ENCODE data around the gene PCSK5.
"Not testable (repeated sequence)": the region's sequence is repeated elsewhere in the genome, so short reads cannot be mapped to it uniquely, and the experiment has no call there.

Gene PCSK5

DNA sequence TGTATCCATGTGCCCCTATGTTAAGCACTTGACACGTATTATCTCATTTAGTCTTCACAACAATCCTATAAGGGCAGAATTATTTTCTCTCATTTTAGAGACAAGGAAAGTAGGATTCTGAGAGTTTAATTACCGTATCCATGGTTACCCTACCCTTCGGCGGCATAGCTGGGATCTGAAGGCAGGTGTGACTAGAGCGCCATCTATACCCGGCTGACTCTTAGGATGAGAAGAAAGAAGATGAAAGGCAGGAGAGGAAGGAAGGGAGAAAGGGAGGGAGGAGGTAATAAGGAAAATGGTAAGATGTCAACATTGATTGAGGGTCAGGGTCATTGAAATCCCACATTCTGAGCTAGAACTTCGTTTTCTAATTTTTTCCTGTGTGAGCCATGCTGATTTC, 416.6 kb downstream of the PCSK5 start:
- intact Hi-C loops (cut with DNase I) = not testable (repeated sequence)
- DNase-seq = peak in 12 of 42 donors; percentile 11 to 50 (median 18)

DNA sequence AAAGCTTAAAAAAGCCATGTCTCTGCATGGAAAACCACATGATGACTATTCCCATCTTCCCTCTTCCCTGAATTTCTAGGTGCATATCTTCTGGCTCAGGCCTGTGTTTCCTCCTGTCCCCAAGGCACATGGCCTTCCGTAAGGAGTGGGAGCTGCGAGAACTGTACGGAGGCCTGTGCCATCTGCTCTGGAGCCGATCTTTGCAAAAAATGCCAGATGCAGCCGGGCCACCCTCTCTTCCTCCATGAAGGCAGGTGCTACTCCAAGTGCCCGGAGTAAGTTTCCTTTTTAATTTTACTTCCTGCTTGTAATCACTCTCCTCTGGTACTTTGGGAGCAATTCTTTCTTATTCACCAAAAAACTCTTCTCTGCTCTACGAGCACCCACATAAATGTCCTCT, 420.1 kb downstream of the PCSK5 start:
- DNase-seq = no peak
- intact Hi-C loops (cut with DNase I) = no loop called here

DNA sequence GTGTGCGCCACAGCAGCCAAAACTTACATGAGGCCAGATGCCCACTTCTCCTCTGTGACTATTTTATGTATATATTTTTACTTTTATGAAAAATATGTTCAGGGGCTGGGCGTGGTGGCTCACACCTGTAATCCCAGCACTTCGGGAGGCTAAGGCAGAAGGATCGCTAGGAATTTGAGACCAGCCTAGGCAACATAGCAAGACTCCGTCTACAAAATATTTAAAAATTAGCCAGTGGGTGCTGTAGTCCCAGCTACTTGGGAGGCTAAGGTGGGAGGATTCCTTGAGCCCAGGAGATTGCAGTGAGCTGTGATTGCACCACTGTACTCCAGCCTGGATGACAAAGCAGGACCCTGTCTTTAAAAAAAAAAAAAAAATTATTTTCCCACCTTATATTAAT, 420.5 kb downstream of the PCSK5 start:
- intact Hi-C loops (cut with DNase I) = no loop called here
- no peak for DNase-seq

DNA sequence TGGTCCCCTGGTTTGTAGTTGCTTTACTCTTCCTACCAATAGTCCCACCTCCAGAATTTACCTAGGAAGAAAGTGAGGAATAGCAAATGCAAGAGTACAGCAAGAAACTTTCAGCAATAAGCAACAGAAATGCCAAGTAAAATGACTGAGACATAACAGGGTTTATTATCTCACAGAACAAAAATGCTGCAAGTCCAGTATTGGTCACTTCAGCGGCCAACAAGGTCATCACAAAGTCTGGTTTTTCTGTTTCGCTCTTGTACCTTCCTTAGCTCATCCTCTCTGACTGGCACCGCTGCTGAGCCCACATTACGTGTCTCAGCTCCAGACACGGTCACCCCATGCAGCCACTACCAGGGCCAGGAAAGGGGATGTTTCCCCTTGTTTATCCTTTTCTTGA, 421.1 kb downstream of the PCSK5 start:
- DNase-seq = no peak
- intact Hi-C loops (cut with DNase I) = no loop called here

DNA sequence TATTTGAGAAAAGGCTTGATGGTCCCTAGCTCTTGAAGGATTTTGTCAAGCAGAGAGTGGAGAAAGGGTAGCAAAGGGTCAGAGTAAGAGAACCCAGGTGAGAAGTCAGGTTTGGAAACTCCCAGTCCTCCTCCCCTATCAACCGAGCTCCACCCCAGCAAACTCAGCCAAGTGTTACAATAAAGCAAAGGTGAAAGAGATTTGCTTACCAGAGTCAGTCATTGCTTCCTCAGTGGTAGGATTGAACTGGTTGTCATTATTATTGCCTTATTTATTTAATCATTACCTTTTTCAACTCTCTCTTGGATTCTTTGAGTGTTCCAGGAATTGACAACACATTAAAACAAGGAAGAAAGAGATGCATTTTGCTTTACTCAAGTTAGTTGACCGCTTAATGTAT, 423.3 kb downstream of the PCSK5 start:
- intact Hi-C loops (cut with DNase I) = no loop called here
- DNase-seq = no peak

DNA sequence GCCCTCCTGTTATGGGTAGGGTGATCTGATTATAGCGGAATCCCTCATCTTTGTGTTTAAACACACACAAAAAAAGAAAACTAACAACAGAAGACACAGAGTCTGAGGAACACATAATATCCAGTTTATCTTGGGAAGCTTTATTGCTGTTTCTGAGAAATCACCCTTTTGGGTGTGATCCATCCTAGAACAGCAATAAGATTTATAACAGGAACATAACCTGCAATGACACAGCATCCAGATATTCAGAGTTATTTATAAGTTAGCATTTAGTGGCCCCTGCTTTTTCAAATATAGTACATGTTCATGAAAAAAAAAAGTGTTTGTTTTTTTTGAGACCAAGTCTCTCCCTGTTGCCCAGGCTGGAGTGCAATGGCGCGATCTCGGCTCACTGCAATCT, 423.8 kb downstream of the PCSK5 start:
- DNase-seq = no peak
- intact Hi-C loops (cut with DNase I) = no loop called here

DNA sequence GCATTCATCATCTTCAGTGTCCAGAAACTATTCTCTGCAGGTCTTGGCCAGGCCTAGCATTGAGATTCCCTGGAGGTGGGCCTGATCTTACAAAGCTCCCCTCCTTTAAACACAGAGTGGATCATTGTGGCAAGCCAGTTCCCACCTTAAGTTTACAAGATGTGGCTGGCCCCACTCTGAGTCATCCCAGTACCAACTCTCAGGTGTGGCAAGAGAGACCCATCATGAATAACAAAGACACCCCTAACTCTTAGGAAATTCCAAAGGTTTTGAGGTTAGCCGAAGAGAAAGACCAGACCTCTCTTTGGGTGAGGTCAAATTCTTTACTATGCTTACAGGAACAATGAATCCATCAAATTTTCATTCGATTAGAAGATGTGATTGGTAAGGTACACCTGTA, 425.6 kb downstream of the PCSK5 start:
- DNase-seq = no peak
- intact Hi-C loops (cut with DNase I) = no loop called here

DNA sequence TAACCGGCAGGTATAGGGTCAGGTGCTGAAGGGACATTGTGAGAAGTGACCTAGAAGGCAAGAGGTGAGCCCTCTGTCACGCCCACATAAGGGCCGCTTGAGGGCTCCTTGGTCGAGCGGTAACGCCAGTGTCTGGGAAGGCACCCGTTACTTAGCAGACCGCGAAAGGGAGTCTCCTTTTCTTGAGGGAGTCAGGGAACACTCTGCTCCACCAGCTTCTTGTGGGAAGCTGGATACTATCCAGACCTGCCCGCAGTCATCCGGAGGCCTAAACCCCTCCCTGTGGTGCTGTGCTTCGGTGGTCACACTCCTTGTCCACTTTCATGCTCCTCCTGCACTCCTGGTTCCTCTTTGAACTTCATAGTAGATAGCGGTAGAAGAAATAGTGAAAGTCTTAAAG, 429.0 kb downstream of the PCSK5 start:
- DNase-seq; intact Hi-C loops (cut with DNase I): not testable (repeated sequence)

DNA sequence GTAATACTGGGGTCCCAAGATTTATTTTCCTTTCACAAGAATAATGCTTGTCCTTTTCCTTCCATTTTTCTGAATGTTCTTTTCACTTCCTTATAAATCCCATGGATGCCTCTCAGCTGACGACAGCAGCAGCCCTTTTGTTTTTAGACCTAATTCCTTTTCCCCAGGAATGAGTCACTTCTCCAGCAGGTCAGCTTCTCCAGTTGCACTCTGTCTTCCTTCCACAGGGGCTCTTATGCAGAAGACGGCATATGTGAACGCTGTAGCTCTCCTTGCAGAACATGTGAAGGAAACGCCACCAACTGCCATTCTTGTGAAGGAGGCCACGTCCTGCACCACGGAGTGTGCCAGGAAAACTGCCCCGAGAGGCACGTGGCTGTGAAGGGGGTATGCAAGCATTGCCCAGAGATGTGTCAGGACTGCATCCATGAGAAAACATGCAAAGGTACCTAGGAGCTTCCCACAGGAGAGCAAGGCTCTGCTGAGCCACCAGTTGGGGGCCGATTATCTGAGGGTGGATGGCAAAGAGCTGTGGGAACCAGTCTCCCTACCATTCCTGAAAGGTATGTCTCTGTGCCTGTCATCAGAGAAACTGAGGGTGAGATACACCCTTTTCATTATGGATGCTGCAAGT, 430.8 kb downstream of the PCSK5 start:
- intact Hi-C loops (cut with DNase I) = no loop called here
- no peak for DNase-seq

DNA sequence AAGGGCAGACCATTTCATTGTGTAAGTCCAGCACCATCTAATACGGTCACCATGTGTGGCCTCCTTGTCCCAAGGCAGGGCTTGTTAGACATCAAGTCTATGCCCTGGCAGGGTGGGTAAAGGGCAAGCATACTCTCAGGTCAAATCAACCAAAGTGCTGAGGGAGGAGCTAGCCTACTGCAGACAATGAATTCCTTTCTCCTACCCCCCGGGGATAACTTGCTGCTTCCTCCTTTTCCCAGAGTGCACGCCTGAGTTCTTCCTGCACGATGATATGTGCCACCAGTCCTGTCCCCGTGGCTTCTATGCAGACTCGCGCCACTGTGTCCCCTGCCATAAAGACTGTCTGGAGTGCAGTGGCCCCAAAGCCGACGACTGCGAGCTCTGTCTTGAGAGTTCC, 432.3 kb downstream of the PCSK5 start:
- DNase-seq = no peak
- intact Hi-C loops (cut with DNase I) = no loop called here

DNA sequence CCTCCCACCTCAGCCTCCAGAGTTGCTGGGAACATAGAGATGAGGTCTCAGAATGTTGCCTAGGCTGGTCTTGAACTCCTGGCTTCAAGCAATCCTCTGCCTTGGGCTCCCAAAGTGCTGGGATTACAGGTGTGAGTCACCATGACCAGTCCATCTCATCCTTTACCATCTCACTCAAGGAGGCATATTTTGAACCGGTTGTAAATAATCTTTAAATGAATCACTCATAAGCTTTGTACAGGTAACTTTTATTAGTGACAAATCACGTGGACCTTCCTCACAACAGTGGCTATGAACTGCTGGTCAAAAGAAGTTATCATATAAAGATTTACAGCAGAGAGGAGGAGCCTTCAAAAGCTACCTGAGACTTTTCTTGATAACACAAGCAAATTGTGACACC, 433.0 kb downstream of the PCSK5 start:
- no peak for DNase-seq
- intact Hi-C loops (cut with DNase I) = no loop called here

DNA sequence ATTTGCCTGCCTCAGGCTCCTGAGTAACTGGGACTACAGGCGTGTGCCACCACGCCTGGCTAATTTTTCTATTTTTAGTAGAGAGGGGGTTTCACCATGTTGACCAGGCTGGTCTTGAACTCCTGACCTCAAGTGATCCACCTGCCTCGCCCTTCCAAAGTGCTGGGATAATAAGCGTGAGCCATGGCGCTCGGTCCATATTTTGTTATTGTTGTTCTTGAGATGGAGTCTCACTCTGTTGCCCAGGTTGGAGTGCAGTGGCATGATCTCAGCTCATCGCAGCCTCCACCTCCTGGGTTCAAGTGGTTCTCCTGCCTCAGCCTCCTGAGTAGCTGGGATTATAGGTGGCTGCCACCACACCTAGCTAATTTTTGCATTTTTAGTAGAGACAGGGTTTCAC, 433.6 kb downstream of the PCSK5 start:
- intact Hi-C loops (cut with DNase I); DNase-seq: not testable (repeated sequence)

DNA sequence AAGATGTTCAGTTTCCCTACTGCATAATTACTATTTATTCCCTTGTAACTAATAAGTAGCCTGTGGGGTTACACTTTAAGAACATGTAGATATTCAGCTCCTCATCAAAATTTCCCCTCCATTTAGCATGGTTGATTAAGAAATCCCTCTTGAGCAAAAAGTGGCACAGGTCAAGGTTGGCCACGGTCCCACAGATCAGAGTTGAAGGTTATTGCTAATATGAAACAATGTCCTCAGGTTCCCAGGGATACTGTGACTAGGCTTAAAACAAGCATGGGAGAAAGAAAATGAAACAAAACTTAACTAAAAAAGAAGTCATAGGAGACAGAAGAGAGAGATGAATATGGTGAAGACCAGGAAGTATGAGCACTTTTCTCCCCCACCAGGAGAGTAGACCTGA, 439.6 kb downstream of the PCSK5 start:
- DNase-seq = no peak
- intact Hi-C loops (cut with DNase I) = loop anchor here (10.0 kb wide), 1 partner anchor 975 kb away; no protein-coding TSS in a partner anchor

DNA sequence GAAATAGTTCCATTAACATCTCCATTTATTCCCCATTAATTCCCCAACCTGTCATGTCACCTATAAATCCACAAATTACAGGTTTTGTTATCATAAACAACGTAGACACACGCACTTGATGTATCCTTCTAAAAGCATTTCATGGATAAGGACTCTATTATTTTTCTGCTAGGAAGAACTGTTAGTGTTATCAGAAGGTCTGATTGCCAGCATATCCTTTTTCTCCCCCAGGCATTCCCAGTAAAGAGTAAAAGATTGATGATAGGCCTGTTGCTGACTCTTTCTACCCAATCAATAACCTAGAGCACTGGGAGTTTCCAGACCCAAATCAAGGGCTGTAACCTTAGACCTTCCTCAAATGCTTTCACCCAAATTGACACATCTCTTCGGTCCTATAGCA, 442.9 kb downstream of the PCSK5 start:
- no peak for DNase-seq
- intact Hi-C loops (cut with DNase I) = loop anchor here (10.0 kb wide), 1 partner anchor 979 kb away; no protein-coding TSS in a partner anchor

DNA sequence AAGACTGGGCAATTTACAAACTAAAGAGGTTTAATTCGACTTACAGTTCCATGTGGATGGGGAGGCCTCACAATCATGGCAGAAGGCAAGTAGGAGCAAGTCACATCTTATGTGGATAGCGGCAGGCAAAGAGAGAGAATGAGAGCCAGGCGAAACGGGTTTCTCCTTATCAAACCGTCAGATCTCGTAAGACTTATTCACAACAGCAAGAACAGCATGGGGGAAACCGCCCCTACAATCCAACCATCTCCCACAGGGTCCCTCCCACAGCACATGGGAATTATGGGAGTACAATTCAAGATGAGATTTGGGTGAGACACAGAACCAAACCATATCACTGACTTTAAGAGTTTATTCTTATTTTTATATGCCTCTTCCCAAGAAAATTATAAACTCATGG, 443.5 kb downstream of the PCSK5 start:
- no peak for DNase-seq
- intact Hi-C loops (cut with DNase I) = loop anchor here (10.0 kb wide), 1 partner anchor 979 kb away; no protein-coding TSS in a partner anchor

DNA sequence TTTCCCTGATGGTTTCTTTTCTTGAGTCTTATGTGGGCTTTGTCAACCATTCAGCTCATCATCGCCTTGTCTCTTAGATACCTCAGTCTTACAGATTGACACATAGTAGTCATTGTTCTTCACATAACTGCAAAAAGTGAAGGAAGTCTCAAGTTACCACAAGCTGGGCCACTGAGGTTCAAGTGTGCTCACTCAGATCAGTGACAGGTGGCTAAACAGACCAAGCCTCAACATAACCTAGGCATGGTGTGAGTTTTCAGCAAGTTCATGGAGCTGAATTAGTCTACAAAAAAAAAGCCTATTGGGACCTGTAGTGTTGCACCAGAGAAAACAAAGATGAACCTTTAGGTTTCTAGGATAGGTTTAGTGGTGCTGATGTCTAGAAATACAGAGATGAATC, 445.6 kb downstream of the PCSK5 start:
- intact Hi-C loops (cut with DNase I) = loop anchor here (10.0 kb wide), 1 partner anchor 981 kb away; no protein-coding TSS in a partner anchor
- DNase-seq = no peak

DNA sequence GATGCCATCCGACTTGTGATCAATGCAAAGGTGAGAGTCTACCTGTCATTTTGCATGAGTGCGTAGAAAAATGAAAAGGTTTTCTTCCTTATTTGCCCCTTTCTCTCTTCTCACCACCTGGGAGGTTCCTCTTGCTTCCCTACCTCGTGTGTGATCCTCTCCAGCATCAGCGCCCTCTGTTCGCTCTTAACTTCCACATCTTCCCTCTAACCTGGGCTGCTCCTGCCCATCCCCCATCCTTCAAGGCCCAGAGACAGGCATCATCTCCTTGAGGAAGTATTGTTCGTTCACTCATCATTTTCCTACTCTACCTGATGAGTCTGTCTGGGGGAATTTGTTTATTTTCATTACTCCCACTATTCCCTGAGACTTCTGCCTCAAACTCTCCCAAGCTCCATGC, 447.9 kb downstream of the PCSK5 start:
- DNase-seq = no peak
- intact Hi-C loops (cut with DNase I) = loop anchor here (10.0 kb wide), 1 partner anchor 984 kb away; no protein-coding TSS in a partner anchor

DNA sequence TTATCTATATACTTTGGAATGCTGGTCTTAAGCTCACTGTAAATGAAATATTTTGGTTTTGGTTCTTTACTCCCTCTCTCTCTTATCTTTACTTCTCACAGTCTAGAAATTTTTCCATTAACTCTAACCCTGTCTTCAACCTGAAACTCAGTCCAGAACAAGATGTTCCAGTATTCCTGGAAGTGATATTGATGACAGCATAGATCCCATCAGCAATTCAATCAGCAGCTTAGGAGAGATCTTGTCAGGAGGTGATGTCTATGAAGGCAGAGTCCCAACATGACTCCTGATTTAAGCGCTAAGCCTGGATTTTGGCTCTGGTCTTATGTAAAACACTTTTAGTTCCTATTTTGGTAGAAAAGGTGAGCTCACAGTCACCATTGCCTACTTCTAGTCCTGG, 451.1 kb downstream of the PCSK5 start:
- DNase-seq = peak in 2 of 42 donors; percentile 9 to 15
- intact Hi-C loops (cut with DNase I) = no loop called here

DNA sequence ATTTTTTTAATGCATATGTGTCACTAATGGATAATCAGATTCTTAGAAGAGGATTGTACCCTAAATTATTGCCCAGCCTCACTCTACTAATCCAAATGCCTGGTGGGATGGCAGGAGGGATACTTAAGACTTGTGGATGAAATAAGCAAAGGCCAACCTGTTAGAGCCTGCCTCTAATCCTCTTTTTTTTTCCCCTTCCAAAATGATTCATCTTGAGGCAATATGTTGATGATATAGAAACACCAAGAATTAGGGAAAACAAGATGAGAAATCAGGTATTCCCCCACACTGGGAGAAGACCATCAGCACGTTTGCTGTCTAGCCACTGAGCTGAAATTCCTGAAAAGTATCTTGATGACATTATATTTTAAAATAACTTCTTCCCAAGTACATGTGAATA, 451.7 kb downstream of the PCSK5 start:
- intact Hi-C loops (cut with DNase I) = no loop called here
- no peak for DNase-seq

DNA sequence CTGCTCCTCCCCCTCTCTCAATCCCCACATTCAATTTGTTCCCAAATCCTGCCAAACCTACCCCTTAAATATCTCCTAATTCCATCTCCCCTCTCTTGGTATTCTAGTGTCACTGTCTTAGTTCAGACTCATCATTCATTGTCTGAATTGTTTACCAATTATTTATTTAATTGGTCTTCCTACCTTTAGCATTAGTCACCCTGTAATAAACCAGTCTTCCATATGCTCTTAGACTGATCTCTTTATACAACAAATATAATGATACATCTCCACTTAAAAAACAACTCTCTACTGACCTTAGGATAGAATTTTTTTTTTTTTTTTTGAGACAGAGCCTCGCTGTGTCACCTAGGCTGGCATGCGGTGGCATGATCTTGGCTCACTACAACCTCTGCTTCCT, 452.4 kb downstream of the PCSK5 start:
- no peak for DNase-seq
- intact Hi-C loops (cut with DNase I) = no loop called here

DNA sequence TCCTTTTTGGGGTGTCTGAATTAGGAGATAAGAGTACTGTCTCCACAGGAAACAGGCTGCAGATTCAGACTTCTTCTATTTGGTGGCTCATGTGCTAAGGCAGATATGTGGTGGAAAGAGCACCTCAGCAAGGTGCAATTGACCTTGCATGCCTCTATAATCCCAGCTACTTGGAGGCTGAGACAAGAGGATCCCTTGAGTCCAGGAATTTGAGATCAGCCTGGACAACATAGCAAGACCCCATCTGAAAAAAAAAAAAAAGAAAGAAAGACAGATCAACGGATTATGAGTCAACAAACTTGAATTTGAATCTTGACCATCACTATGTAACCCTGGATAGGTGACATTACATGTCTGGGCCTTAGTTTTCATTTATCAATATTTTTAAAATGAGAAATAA, 459.4 kb downstream of the PCSK5 start:
- no peak for DNase-seq
- intact Hi-C loops (cut with DNase I) = no loop called here

DNA sequence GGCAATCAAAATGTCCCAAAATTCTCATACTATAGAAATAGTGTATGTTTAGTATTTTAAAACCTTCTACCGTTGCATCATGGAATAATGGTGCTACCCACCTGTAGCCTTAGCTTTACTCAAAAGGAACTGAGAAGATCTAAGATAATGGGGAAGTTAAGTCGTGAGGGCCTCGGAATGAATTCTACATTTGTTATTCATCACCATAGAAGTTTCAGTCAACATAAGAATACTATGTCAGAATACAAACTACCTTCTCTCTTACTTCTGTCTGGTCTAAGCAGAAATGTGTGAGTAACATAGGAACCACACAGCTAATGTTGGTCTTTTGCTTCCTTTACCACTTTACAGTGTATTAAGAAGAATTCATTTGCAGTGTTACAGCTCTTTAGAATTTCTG, 460.5 kb downstream of the PCSK5 start:
- no peak for DNase-seq
- intact Hi-C loops (cut with DNase I) = no loop called here

Measured in head of caudate nucleus (tissue), 42 donors.